Stomach (tissue), 9 donors: Measurements from ENCODE around the gene FCHO2. TPM values are rescaled to one million over a fixed set of nuclear protein-coding genes. Genes with fewer than 3 reads are reported as not detected.

ENCODE experiments used
- DNase-seq, 2 donors: peaks; one replicate each; pipeline versions ENCODE4 v3.0.0 to v3.0.0-alpha.2; 2013 to 2019
- H3K27ac ChIP-seq, 5 donors: fragments of 200-600 bp in 4 of 5; sonication (generic) in 4 of 5; one replicate each; pipeline ENCODE4 v1.5.1; 2013 to 2019; ENCODE audit warnings: mild to moderate bottlenecking in 1 of 5, moderate library complexity in 1 of 5
- H3K27me3 ChIP-seq, 3 donors: fragments of 200-600 bp; sonication (generic); one replicate each; pipeline ENCODE4 v1.5.1; 2017 to 2019; ENCODE audit warnings: mixed run types in 1 of 3
- H3K36me3 ChIP-seq, 4 donors: fragments of 200-600 bp; sonication (generic); 1 replicate in 3 of 4; 2 replicates in 1 of 4; pipeline ENCODE4 v1.5.1; 2016 to 2019
- H3K4me1 ChIP-seq, 4 donors: fragments of 200-600 bp; sonication (generic); one replicate each; pipeline ENCODE4 v1.5.1; 2016 to 2019
- H3K4me3 ChIP-seq, 4 donors: fragments of 200-600 bp; sonication (generic) in 3 of 4; one replicate each; pipeline ENCODE4 v1.5.1; 2016 to 2019; ENCODE audit warnings: mild to moderate bottlenecking in 1 of 4
- H3K9me3 ChIP-seq, 4 donors: fragments of 200-600 bp; sonication (generic); one replicate each; pipeline ENCODE4 v1.5.1; 2016 to 2019
- EP300 ChIP-seq: sonication (generic); formaldehyde crosslinking; IDR thresholded peaks from one replicate; pipeline ENCODE4 v1.6.1; 2017; ENCODE audit warnings: antibody characterized with exemption
- POLR2A ChIP-seq, 4 donors: fragments of 450-650 bp; IDR thresholded peaks; one replicate each; pipeline ENCODE4 v1.6.1; 2016; ENCODE audit warnings: antibody characterized with exemption in 4 of 4, control low read depth in 2 of 4, mild to moderate bottlenecking in 1 of 4, moderate library complexity in 1 of 4
- POLR2AphosphoS5 ChIP-seq, 3 donors: sonication (generic); formaldehyde crosslinking; IDR thresholded peaks; one replicate each; pipeline ENCODE4 v1.6.1; 2016; ENCODE audit warnings: antibody characterized with exemption in 3 of 3
- WGBS, 5 donors: extraction: QIAGEN DNeasy Blood & Tissue Kit in 3 of 5; methylation state at CpG; one replicate each; pipeline versions ENCODE4 v1.1.5 to v1.1.7; 2013 to 2018; 5-methylcytosine and 5-hydroxymethylcytosine counted together
- intact Hi-C: fragments of 100-400 bp; cut with DNase I; formaldehyde crosslinking; loops from one replicate; pipeline ENCODE4 v1.15.1; 2023; ENCODE audit warnings: low total_unique reads
- polyA plus RNA-seq, 3 donors: library from polyadenylated mRNA; stranded (reverse); fragments of 200-250 nt; gene quantifications; one replicate each; pipeline ENCODE4 v1.2.3, GENCODE V29; 2013
- total RNA-seq, 5 donors: library from RNA; depleted of rRNA; stranded (reverse); fragments of >200 nt; gene quantifications; one replicate each; pipeline versions ENCODE4 v1.1.0 to v1.2.3, GENCODE V29; 2014 to 2016
- TF ChIP-seq, protein P1 (sequence below), 7 experiments: fragments of 450-650 bp in 4 of 7; fragments of 200-600 bp in 3 of 7; sonication (generic) in 3 of 7; IDR thresholded peaks; one replicate each; pipeline ENCODE4 v1.5.1; 2016 to 2019; ENCODE audit warnings: antibody characterized with exemption in 7 of 7, control low read depth in 2 of 7, mild to moderate bottlenecking in 1 of 7
- donor health status: healthy with polysubstance abuse.
- donor health status: Bipolar disorder and iron deficiency.
- donor health status: healthy.

Gene FCHO2
- total and polyA plus RNA-seq, 8 donors = 6.9 to 46.1 (median 13.8) TPM

DNA sequence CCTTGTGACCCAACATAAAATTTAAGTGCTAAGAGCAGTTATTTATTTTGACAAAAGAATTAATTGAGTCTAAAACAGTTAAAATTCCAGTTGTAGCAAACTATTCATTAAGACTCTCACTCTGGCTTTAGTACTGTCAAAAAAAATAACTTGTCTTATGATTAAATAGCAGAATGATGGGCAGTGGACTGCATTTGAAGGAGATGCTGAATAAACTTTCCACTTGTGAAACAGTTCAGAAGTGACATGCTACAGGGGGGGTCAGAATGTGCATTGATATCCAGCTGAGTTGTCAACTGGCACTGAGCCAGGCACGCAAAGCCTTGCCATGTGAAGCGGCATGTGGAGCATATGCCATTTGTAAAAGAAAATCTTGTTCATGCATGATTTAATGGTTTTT lies 76.0 kb downstream of the FCHO2 start:
- intact Hi-C loops = no loop called here
- 47 to 70% (median 63%) methylated on average over 2 of the region's 2 CpGs for WGBS, 5 donors

DNA sequence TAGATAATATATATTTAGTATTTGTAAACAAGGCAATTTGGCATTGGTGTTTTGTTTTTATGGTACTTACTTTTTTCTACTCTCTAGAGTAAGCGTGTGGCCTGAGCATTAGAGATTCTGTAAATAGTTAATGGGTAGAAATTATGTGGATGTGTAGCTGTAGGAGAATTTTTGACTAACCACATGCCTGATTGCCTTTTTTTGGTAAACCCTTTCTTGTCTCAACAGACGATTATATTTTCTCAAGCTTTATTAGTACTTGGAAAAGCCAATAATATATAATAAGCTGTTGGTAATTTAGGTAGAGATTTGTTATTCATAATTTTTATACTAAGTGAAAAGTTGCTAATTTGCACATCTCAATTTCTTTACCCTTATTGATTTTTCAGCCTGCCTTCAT lies 76.8 kb downstream of the FCHO2 start:
- peaks cover 5 to 39% (median 30%) of the 10 kb centered on the region in 4 donors for H3K36me3 ChIP-seq
- no peak overlapping the region for H3K4me3 ChIP-seq
- WGBS, 5 donors = 86 to 93% (median 93%) methylated on average over 2 of the region's 2 CpGs
- no peaks in the 10 kb centered on the region for H3K27me3 ChIP-seq
- TF ChIP-seq POLR2AphosphoS5 (IDR thresholded peaks at IDR 0.05) = no peak
- TF ChIP-seq EP300 = no peak
- TF ChIP-seq POLR2A (IDR thresholded peaks at IDR 0.05) = no peak
- TF ChIP-seq, protein P1, sequence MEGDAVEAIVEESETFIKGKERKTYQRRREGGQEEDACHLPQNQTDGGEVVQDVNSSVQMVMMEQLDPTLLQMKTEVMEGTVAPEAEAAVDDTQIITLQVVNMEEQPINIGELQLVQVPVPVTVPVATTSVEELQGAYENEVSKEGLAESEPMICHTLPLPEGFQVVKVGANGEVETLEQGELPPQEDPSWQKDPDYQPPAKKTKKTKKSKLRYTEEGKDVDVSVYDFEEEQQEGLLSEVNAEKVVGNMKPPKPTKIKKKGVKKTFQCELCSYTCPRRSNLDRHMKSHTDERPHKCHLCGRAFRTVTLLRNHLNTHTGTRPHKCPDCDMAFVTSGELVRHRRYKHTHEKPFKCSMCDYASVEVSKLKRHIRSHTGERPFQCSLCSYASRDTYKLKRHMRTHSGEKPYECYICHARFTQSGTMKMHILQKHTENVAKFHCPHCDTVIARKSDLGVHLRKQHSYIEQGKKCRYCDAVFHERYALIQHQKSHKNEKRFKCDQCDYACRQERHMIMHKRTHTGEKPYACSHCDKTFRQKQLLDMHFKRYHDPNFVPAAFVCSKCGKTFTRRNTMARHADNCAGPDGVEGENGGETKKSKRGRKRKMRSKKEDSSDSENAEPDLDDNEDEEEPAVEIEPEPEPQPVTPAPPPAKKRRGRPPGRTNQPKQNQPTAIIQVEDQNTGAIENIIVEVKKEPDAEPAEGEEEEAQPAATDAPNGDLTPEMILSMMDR (IDR thresholded peaks at IDR 0.05) = no peak
- DNase-seq = no peak
- H3K27ac ChIP-seq = no peak overlapping the region
- peaks cover 0 to 22% (median 3%) of the 10 kb centered on the region in 4 donors for H3K4me1 ChIP-seq
- intact Hi-C loops = no loop called here
- no peaks in the 10 kb centered on the region for H3K9me3 ChIP-seq

More for the DNA sequence above, 76.0 kb downstream of the FCHO2 start:
- H3K36me3 ChIP-seq = peaks cover 5 to 36% (median 24%) of the 10 kb centered on the region in 4 donors
- H3K9me3 ChIP-seq = no peaks in the 10 kb centered on the region
- H3K27ac ChIP-seq = no peak overlapping the region
- no peak overlapping the region for H3K4me3 ChIP-seq
- no peak for TF ChIP-seq EP300
- no peak for TF ChIP-seq POLR2AphosphoS5 (IDR thresholded peaks at IDR 0.05)
- no peak for TF ChIP-seq POLR2A (IDR thresholded peaks at IDR 0.05)
- TF ChIP-seq, protein P1 (IDR thresholded peaks at IDR 0.05) = no peak
- peaks cover 0 to 22% (median 3%) of the 10 kb centered on the region in 4 donors for H3K4me1 ChIP-seq
- peak; percentile 30 to 59 for DNase-seq
- H3K27me3 ChIP-seq = no peaks in the 10 kb centered on the region

DNA sequence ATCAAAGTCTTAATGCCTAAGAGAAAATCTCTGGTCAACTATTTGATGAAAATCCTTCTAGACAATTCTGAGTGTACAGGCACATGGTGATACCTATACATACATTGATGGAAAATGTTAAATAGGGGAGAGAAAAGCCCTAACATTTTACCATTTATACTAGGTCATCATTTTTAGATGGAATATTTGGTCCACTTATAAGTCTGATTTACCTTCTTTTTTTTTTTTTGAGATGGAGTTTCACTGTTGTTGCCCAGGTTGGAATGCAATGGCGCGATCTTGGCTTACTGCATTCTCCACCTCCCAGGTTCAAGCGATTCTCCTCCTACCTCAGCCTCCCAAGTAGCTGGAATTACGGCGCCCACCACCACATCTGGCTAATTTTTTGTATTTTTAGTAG lies 81.7 kb downstream of the FCHO2 start:
- peaks cover 5 to 52% (median 43%) of the 10 kb centered on the region in 4 donors for H3K36me3 ChIP-seq
- H3K27ac ChIP-seq = no peak overlapping the region
- WGBS, 5 donors = 94 to 99% (median 97%) methylated on average over 5 of the region's 5 CpGs
- no peak for TF ChIP-seq POLR2AphosphoS5 (IDR thresholded peaks at IDR 0.05)
- TF ChIP-seq, protein P1 (IDR thresholded peaks at IDR 0.05) = no peak
- no peak for TF ChIP-seq POLR2A (IDR thresholded peaks at IDR 0.05)
- no peak for TF ChIP-seq EP300
- peaks cover 0 to 7% (median 0%) of the 10 kb centered on the region in 4 donors for H3K4me1 ChIP-seq
- H3K9me3 ChIP-seq = no peaks in the 10 kb centered on the region
- no peak for DNase-seq
- intact Hi-C loops = no loop called here
- no peak overlapping the region for H3K4me3 ChIP-seq
- H3K27me3 ChIP-seq = no peaks in the 10 kb centered on the region

DNA sequence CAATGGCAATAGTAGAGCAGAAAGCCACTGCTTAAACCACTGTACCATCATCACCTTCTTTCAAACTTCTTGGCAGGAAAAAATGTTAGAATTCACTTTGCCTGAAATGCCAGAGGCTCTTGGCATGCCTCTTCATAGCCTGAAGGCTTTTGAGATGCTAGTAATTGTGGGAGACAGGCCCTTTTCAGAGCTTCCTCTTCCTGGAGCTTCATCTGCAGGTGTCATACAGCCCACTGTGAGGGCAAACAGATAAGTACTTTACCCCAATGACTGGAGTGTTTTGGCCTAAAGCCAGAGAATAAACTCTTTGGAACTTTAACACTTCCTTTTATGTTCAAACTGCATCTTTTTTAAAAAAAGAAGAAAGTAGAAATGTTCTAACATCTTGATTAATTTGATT lies 83.2 kb downstream of the FCHO2 start:
- intact Hi-C loops = no loop called here
- Histone ChIP-seq H3K9me3 (no peaks in the 10 kb centered on the region), H3K4me3 (no peak overlapping the region), H3K27ac (no peak overlapping the region), H3K36me3 (peaks cover 5 to 50% (median 47%) of the 10 kb centered on the region in 4 donors), H3K4me1 (peaks cover 0 to 7% (median 0%) of the 10 kb centered on the region in 4 donors), H3K27me3 (no peaks in the 10 kb centered on the region)
- no peak for TF ChIP-seq POLR2AphosphoS5 (IDR thresholded peaks at IDR 0.05)
- TF ChIP-seq EP300 = no peak
- DNase-seq = no peak

DNA sequence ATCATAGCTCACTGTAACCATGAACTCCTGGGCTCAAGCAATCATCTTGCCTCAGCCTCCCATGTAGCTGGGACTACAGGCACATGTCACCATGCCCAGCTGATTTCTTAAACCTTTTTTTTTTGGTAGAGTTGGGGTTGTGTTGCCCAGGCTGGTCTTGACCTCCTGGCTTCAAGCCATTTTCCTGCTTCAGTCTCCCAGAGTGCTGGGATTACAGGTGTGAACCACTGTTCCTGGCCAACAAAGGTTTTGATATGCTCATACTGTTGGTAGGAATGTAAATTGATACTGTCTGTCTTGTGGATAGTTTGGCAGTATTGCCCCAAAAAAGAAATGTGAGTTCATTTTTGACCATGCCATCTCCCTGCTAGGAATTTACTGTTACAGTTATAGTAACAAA lies 87.2 kb downstream of the FCHO2 start:
- Histone ChIP-seq H3K27me3 (no peaks in the 10 kb centered on the region), H3K27ac (no peak overlapping the region), H3K9me3 (peaks cover 0 to 8% (median 0%) of the 10 kb centered on the region in 4 donors), H3K4me3 (no peak overlapping the region), H3K36me3 (peaks cover 0 to 24% (median 18%) of the 10 kb centered on the region in 4 donors), H3K4me1 (peaks cover 0 to 7% (median 0%) of the 10 kb centered on the region in 4 donors)
- DNase-seq = no peak
- intact Hi-C loops = no loop called here
- TF ChIP-seq, protein P1 (IDR thresholded peaks at IDR 0.05) = no peak
- TF ChIP-seq EP300 (no peak), POLR2AphosphoS5 (IDR thresholded peaks at IDR 0.05) (no peak), POLR2A (IDR thresholded peaks at IDR 0.05) (no peak)
